ENCODE measurements around the gene MSI2. TPM values are rescaled to one million over a fixed set of nuclear protein-coding genes. Genes with fewer than 3 reads are reported as not detected.

Gene MSI2
- total and polyA plus RNA-seq, 2 donors (not counting 3 experiments of a cell fraction or from before 2014, with no cell fraction given): 20.9 to 59.3 TPM

GRCh38 chr17:57727630-57728175 is 471.4 kb downstream of the MSI2 start:
- H3K4me1 ChIP-seq (ENCODE audit: control insufficient read depth, extremely low read depth, insufficient read depth, low read length): no peaks in the 10 kb centered on the region
- no peak overlapping the region for H3K4me3 ChIP-seq (replicated peaks in 1 of 3; ENCODE audit: insufficient read depth in 1 of 3, low read depth in 1 of 3, low read length in 3 of 3)
- BruUV-seq (replicated peaks): no TSS peak
- CTCF ChIA-PET: interaction anchor here (0.6 to 2.3 kb wide), 4 partner anchors 20 to 894 kb away, joined by 3 to 8 read pairs (median 4); partner anchors contain the start of genes C17orf67 and DGKE
- H3K9me3 ChIP-seq (replicated peaks; ENCODE audit: control insufficient read depth, insufficient read depth, low read length): no peaks in the 10 kb centered on the region
- dilution Hi-C loops (cut with MboI; ENCODE audit: extremely low pct_ligation_motif_present, low sequenced_read_pairs) (no loop called here), intact Hi-C loops (cut with micrococcal nuclease) (no loop called here)
- no peak overlapping the region for H2AFZ ChIP-seq (ENCODE audit: low read depth, low read length)
- H3K79me2 ChIP-seq (ENCODE audit: control insufficient read depth, insufficient read depth, low read length): no peaks in the 10 kb centered on the region
- H3K4me2 ChIP-seq (ENCODE audit: insufficient read depth, low read length): no peak overlapping the region
- peaks cover 12 to 15% of the 10 kb centered on the region in 2 experiments for H3K27me3 ChIP-seq (ENCODE audit: control insufficient read depth in 2 of 2, insufficient read depth in 2 of 2, low read length in 2 of 2)
- no peak for FAIRE-seq
- no peak overlapping the region for H3K9ac ChIP-seq (replicated peaks; ENCODE audit: extremely low read depth, insufficient read depth, low read length)
- no peak for TF ChIP-seq GATA2 (IDR thresholded peaks at IDR 0.05; ENCODE audit: insufficient read depth, insufficient read length, low read depth, low read length)
- no peaks in the 10 kb centered on the region for H3K9me1 ChIP-seq (replicated peaks; ENCODE audit: control insufficient read depth, extremely low read depth, insufficient read depth, low read length)
- H3K36me3 ChIP-seq (ENCODE audit: control insufficient read depth in 2 of 2, extremely low read depth in 1 of 2, insufficient read depth in 2 of 2, low read length in 2 of 2): no peaks in the 10 kb centered on the region
- no peak for DNase-seq (ENCODE audit: low read depth, low spot score)
- POLR2A ChIA-PET: no interaction called here
- H3K27ac ChIP-seq (ENCODE audit: insufficient read depth, low read depth, low read length): no peak overlapping the region
- no peaks in the 10 kb centered on the region for H4K20me1 ChIP-seq (replicated peaks; ENCODE audit: control insufficient read depth, extremely low read depth, insufficient read depth, low read length)

GRCh38 chr17:57730026-57730701 is 473.8 kb downstream of the MSI2 start:
- no peak for FAIRE-seq
- BruUV-seq (replicated peaks): no TSS peak
- ChIA-PET POLR2A (no interaction called here), CTCF (no interaction called here)
- dilution Hi-C loops (cut with MboI; ENCODE audit: extremely low pct_ligation_motif_present, low sequenced_read_pairs): no loop called here
- H3K9ac ChIP-seq (replicated peaks; ENCODE audit: extremely low read depth, insufficient read depth, low read length): no peak overlapping the region
- no peak for TF ChIP-seq POLR2AphosphoS5 (IDR thresholded peaks at IDR 0.05; ENCODE audit: insufficient read depth, low read depth, low read length)
- no peak for DNase-seq (ENCODE audit: low read depth, low spot score)
- intact Hi-C loops (cut with micrococcal nuclease): no loop called here
- H3K36me3 ChIP-seq (ENCODE audit: control insufficient read depth in 2 of 2, extremely low read depth in 1 of 2, insufficient read depth in 2 of 2, low read length in 2 of 2): no peaks in the 10 kb centered on the region
- H3K9me3 ChIP-seq (replicated peaks; ENCODE audit: control insufficient read depth, insufficient read depth, low read length): no peaks in the 10 kb centered on the region
- H4K20me1 ChIP-seq (replicated peaks; ENCODE audit: control insufficient read depth, extremely low read depth, insufficient read depth, low read length): no peaks in the 10 kb centered on the region
- no peak overlapping the region for H3K27ac ChIP-seq (ENCODE audit: insufficient read depth, low read depth, low read length)
- H3K27me3 ChIP-seq (ENCODE audit: control insufficient read depth in 2 of 2, insufficient read depth in 2 of 2, low read length in 2 of 2): peaks cover 7 to 19% of the 10 kb centered on the region in 2 experiments
- H3K9me1 ChIP-seq (replicated peaks; ENCODE audit: control insufficient read depth, extremely low read depth, insufficient read depth, low read length): no peaks in the 10 kb centered on the region
- no peak overlapping the region for H3K4me2 ChIP-seq (ENCODE audit: insufficient read depth, low read length)
- H3K4me3 ChIP-seq (replicated peaks in 1 of 3; ENCODE audit: insufficient read depth in 1 of 3, low read depth in 1 of 3, low read length in 3 of 3): no peak overlapping the region
- no peaks in the 10 kb centered on the region for H3K4me1 ChIP-seq (ENCODE audit: control insufficient read depth, extremely low read depth, insufficient read depth, low read length)
- H2AFZ ChIP-seq (ENCODE audit: low read depth, low read length): no peak overlapping the region
- H3K79me2 ChIP-seq (ENCODE audit: control insufficient read depth, insufficient read depth, low read length): no peaks in the 10 kb centered on the region

Data from endothelial cell of umbilical vein (primary cell).